T-cell (primary cell): Measurements from ENCODE around the gene PYGM. TPM values are rescaled to one million over a fixed set of nuclear protein-coding genes. Genes with fewer than 3 reads are reported as not detected.

Experiments used
- ATAC-seq, 4 experiments: fragments of 200-7000 bp in 3 of 4; fragments of 150-1000 bp in 1 of 4; cut with Tn5 transposase; replicated peaks in 1 of 4; 1 replicate in 3 of 4; 2 replicates in 1 of 4; pipeline ENCODE4 v1.10.0; 2021; ENCODE audit warnings: moderate library complexity in 3 of 4, mild to moderate bottlenecking in 2 of 4, moderate number of reproducible peaks in 1 of 4
- CTCF ChIA-PET, 2 donors: fragments of 300-600 bp; sonication (Branson Sonifier 250); formaldehyde crosslinking; loops; one replicate each; lab custom pipeline; 2022; ENCODE audit warnings: antibody characterized with exemption in 2 of 2; lab: Charles Lee
- POLR2A ChIA-PET, 2 donors: fragments of 300-600 bp; sonication (Branson Sonifier 250); formaldehyde crosslinking; loops; one replicate each; lab custom pipeline; 2022; ENCODE audit warnings: antibody characterized with exemption in 2 of 2; lab: Charles Lee
- DNase-seq, 35 experiments: peaks; one replicate each; pipeline versions ENCODE4 v3.0.0 to v3.0.0-alpha.2; 2013 to 2023
- H3K27ac ChIP-seq: one replicate; pipeline ENCODE4 v1.5.1; 2013; ENCODE audit warnings: low read length
- H3K27me3 ChIP-seq, 2 experiments: replicated peaks in 1 of 2; 1 replicate in 1 of 2; 2 replicates in 1 of 2; pipeline versions ENCODE4 v1.6.1 to v1.7.0; 2013; ENCODE audit warnings: low read length in 1 of 2, mixed read lengths in 1 of 2; ENCODE audit not compliant: control insufficient read depth in 2 of 2, insufficient read depth in 2 of 2; ENCODE audit errors: extremely low read depth in 1 of 2
- H3K36me3 ChIP-seq, 2 donors: 1 replicate in 1 of 2; 2 replicates in 1 of 2; pipeline versions ENCODE4 v1.6.1 to v1.7.0; 2013; ENCODE audit warnings: low read length in 1 of 2; ENCODE audit not compliant: control insufficient read depth in 2 of 2, insufficient read depth in 1 of 2; ENCODE audit errors: extremely low read depth in 1 of 2
- H3K4me1 ChIP-seq, 2 experiments: 1 replicate in 1 of 2; 2 replicates in 1 of 2; pipeline versions ENCODE4 v1.6.1 to v1.7.0; 2013; ENCODE audit warnings: low read length in 2 of 2, mixed read lengths in 1 of 2; ENCODE audit not compliant: insufficient read depth in 2 of 2, control insufficient read depth in 1 of 2; ENCODE audit errors: extremely low read depth in 1 of 2
- H3K4me3 ChIP-seq, 2 donors: 1 replicate in 1 of 2; 2 replicates in 1 of 2; pipeline versions ENCODE4 v1.5.1 to v1.7.0; 2013; ENCODE audit warnings: mild to moderate bottlenecking in 2 of 2, low read length in 1 of 2, moderate library complexity in 1 of 2; ENCODE audit not compliant: control insufficient read depth in 1 of 2; ENCODE audit errors: extremely low read depth in 1 of 2
- H3K9me3 ChIP-seq: 2 replicates; pipeline ENCODE4 v1.7.0; 2013
- H3K27ac Mint-ChIP-seq, 2 donors: one replicate each; pipeline ENCODE4 v1.8.0; 2020 to 2021; ENCODE audit warnings: mild to moderate bottlenecking in 2 of 2, mixed read lengths in 2 of 2
- H3K27me3 Mint-ChIP-seq, 2 donors: one replicate each; pipeline ENCODE4 v1.8.0; 2021 to 2022; ENCODE audit warnings: mixed read lengths in 2 of 2
- H3K36me3 Mint-ChIP-seq: one replicate; pipeline ENCODE4 v1.8.0; 2021; ENCODE audit warnings: mixed read lengths
- H3K4me1 Mint-ChIP-seq, 3 donors: one replicate each; pipeline ENCODE4 v1.8.0; 2020 to 2022; ENCODE audit warnings: mixed read lengths in 3 of 3, mild to moderate bottlenecking in 1 of 3
- H3K4me3 Mint-ChIP-seq, 3 donors: one replicate each; pipeline ENCODE4 v1.8.0; 2020 to 2022; ENCODE audit warnings: mild to moderate bottlenecking in 3 of 3, mixed read lengths in 3 of 3, moderate library complexity in 3 of 3
- H3K9me3 Mint-ChIP-seq, 3 donors: one replicate each; pipeline ENCODE4 v1.8.0; 2020 to 2022; ENCODE audit warnings: mixed read lengths in 3 of 3
- WGBS: methylation state at CpG from one replicate; pipeline ENCODE4 v1.1.5; 2013; ENCODE audit warnings: missing lambda C conversion rate; ENCODE audit not compliant: insufficient coverage; 5-methylcytosine and 5-hydroxymethylcytosine counted together
- total RNA-seq, 35 experiments: library from RNA in 6 of 35; stranded (reverse) in 6 of 35; fragments of 120-200 nt in 1 of 35; gene quantifications; one replicate each; pipeline versions ENCODE4 v1.2.1 to v1.2.4 and lab custom pipeline; 2013 to 2026

PYGM gene
- total RNA-seq, 5 donors from 2014 or later (not counting 1 experiment from before 2014, with no cell fraction given), result 7.4 to 34.7 (median 8.5) TPM

GRCh38 chr11:64777449-64778222, 17.9 kb upstream of the PYGM start:
- Histone ChIP-seq H3K36me3 (peaks cover 15 to 49% of the 10 kb centered on the region in 2 donors), H3K4me3 (peak overlapping the region; percentile 66 to 93), H3K9me3 (no peaks in the 10 kb centered on the region), H3K27me3 (no peaks in the 10 kb centered on the region), H3K27ac (peak overlapping the region; percentile 69), H3K4me1 (peaks cover 50 to 56% of the 10 kb centered on the region in 2 experiments)
- POLR2A ChIA-PET, result interaction anchor here (0.6 to 2.1 kb wide), 9 partner anchors 10 to 534 kb away, joined by 3 to 11 read pairs (median 4); partner anchors contain the start of gene PYGM (in 1 of the 2)
- H3K27me3 Mint-ChIP-seq, result no peaks in the 10 kb centered on the region
- WGBS, result under 1% methylated on average over 93 of the region's 98 CpGs
- peak overlapping the region; percentile 92 to 93 for H3K27ac Mint-ChIP-seq
- H3K9me3 Mint-ChIP-seq, result no peaks in the 10 kb centered on the region
- DNase-seq (peak; percentile 65 to 92 (median 77)), ATAC-seq (peak; percentile 1 to 19 (median 9))
- peak overlapping the region; percentile 85 to 93 (median 91) for H3K4me3 Mint-ChIP-seq
- peaks cover 46% of the 10 kb centered on the region for H3K36me3 Mint-ChIP-seq
- CTCF ChIA-PET, result interaction anchor here (0.6 to 1.8 kb wide), 2 partner anchors 31 to 33 kb away, joined by 3 to 14 read pairs; partner anchors contain the start of gene RASGRP2 (in 1 of the 2)
- H3K4me1 Mint-ChIP-seq, result peaks cover 72 to 74% (median 73%) of the 10 kb centered on the region in 3 donors

DNA sequence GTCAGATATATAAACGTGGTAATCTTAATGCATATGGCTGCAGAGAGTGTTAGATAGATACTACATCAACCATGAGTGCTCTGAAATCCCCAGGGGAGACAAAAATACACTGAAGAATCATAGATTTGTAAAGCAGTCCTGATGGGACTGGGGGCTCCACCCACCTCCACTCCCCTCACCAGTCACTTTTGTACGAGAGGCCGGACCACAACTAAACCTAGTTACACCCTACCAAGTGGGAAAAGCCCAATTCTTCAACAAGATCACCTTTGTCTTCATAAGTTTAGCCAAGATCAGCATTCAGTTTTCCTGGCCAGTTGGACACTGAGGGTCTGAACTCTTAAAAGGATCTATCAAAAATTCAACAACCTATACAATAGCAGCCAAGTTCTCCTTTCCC, 17.1 kb upstream of the PYGM start:
- no peaks in the 10 kb centered on the region for H3K9me3 Mint-ChIP-seq
- Histone ChIP-seq H3K4me1 (peaks cover 58 to 59% of the 10 kb centered on the region in 2 experiments), H3K27ac (peak overlapping the region; percentile 69), H3K4me3 (peak overlapping the region; percentile 66 to 93), H3K27me3 (no peaks in the 10 kb centered on the region), H3K9me3 (no peaks in the 10 kb centered on the region), H3K36me3 (peaks cover 15 to 57% of the 10 kb centered on the region in 2 donors)
- ChIA-PET POLR2A (interaction anchor here (0.6 to 2.1 kb wide), 7 partner anchors 9 to 29 kb away, joined by 3 to 11 read pairs (median 4); partner anchors contain the start of gene PYGM (in 1 of the 2)), CTCF (interaction anchor here (0.6 to 1.4 kb wide), 4 partner anchors 11 to 1094 kb away, joined by 3 to 6 read pairs (median 4); no protein-coding TSS in a partner anchor)
- WGBS, result 0% methylated on average over 2 of the region's 3 CpGs
- ATAC-seq (no peak), DNase-seq (no peak)
- peaks cover 54% of the 10 kb centered on the region for H3K36me3 Mint-ChIP-seq
- H3K4me1 Mint-ChIP-seq, result peaks cover 77 to 81% (median 77%) of the 10 kb centered on the region in 3 donors
- H3K4me3 Mint-ChIP-seq, result peak overlapping the region; percentile 85 to 93 (median 91)
- peak overlapping the region; percentile 92 to 93 for H3K27ac Mint-ChIP-seq
- no peaks in the 10 kb centered on the region for H3K27me3 Mint-ChIP-seq

- Histone ChIP-seq H3K4me1 (peaks cover 59 to 62% of the 10 kb centered on the region in 2 experiments), H3K36me3 (peaks cover 15 to 60% of the 10 kb centered on the region in 2 donors), H3K9me3 (no peaks in the 10 kb centered on the region), H3K4me3 (peak overlapping the region; percentile 66 to 93), H3K27ac (peak overlapping the region; percentile 69), H3K27me3 (no peaks in the 10 kb centered on the region)
- ATAC-seq (no peak), DNase-seq (no peak)
- WGBS, result 80% methylated on average over 1 of the region's 6 CpGs
- H3K9me3 Mint-ChIP-seq, result no peaks in the 10 kb centered on the region
- peak overlapping the region; percentile 92 to 93 for H3K27ac Mint-ChIP-seq
- H3K4me3 Mint-ChIP-seq, result peak overlapping the region; percentile 85 to 93 (median 91)
- peaks cover 81 to 85% (median 82%) of the 10 kb centered on the region in 3 donors for H3K4me1 Mint-ChIP-seq
- H3K36me3 Mint-ChIP-seq, result peaks cover 58% of the 10 kb centered on the region
- POLR2A ChIA-PET, result interaction anchor here (0.8 to 2.1 kb wide), 4 partner anchors 8 to 15 kb away, joined by 4 to 11 read pairs (median 6); no protein-coding TSS in a partner anchor
- no peaks in the 10 kb centered on the region for H3K27me3 Mint-ChIP-seq
- CTCF ChIA-PET, result interaction anchor here (0.7 to 1.4 kb wide), 4 partner anchors 10 to 1095 kb away, joined by 3 to 6 read pairs (median 4); no protein-coding TSS in a partner anchor
These were observed 16.7 kb upstream of the PYGM start for GRCh38 chr11:64776425-64776824.

GRCh38 chr11:64774144-64774543, 14.4 kb upstream of the PYGM start:
- peak overlapping the region in 1 of 2 donors; percentile 71 for H3K27ac Mint-ChIP-seq
- ATAC-seq, result no peak
- 94% methylated on average over 2 of the region's 5 CpGs for WGBS
- CTCF ChIA-PET, result interaction anchor here in 1 of 2 donors (1.1 to 1.5 kb wide), 3 partner anchors 12 to 30 kb away, joined by 3 to 5 read pairs (median 3); partner anchors contain the start of gene RASGRP2
- H3K27ac ChIP-seq, result no peak overlapping the region
- H3K9me3 ChIP-seq, result no peaks in the 10 kb centered on the region
- H3K36me3 Mint-ChIP-seq, result peaks cover 79% of the 10 kb centered on the region
- H3K4me3 Mint-ChIP-seq, result peak overlapping the region; percentile 31 to 93 (median 91)
- peaks cover 82 to 84% (median 83%) of the 10 kb centered on the region in 3 donors for H3K4me1 Mint-ChIP-seq
- POLR2A ChIA-PET, result interaction anchor here in 1 of 2 donors (0.7 to 2.2 kb wide), 2 partner anchors 11 to 36 kb away, joined by 7 to 15 read pairs; no protein-coding TSS in a partner anchor
- H3K36me3 ChIP-seq, result peaks cover 15 to 83% of the 10 kb centered on the region in 2 donors
- H3K27me3 ChIP-seq, result no peaks in the 10 kb centered on the region
- no peak for DNase-seq
- H3K9me3 Mint-ChIP-seq, result no peaks in the 10 kb centered on the region
- H3K4me1 ChIP-seq, result peaks cover 50 to 66% of the 10 kb centered on the region in 2 experiments
- no peaks in the 10 kb centered on the region for H3K27me3 Mint-ChIP-seq
- no peak overlapping the region for H3K4me3 ChIP-seq

- H3K4me3 Mint-ChIP-seq, result peak overlapping the region; percentile 39 to 93 (median 41)
- no peaks in the 10 kb centered on the region for H3K27me3 Mint-ChIP-seq
- Histone ChIP-seq H3K27me3 (no peaks in the 10 kb centered on the region), H3K27ac (peak overlapping the region; percentile 37), H3K9me3 (no peaks in the 10 kb centered on the region), H3K4me1 (peaks cover 63 to 80% of the 10 kb centered on the region in 2 experiments), H3K36me3 (peaks cover 15 to 99% of the 10 kb centered on the region in 2 donors), H3K4me3 (no peak overlapping the region)
- ChIA-PET POLR2A (interaction anchor here (0.7 to 2.2 kb wide), 5 partner anchors 9 to 339 kb away, joined by 3 to 15 read pairs (median 3); no protein-coding TSS in a partner anchor), CTCF (interaction anchor here (0.7 to 2.3 kb wide), 6 partner anchors 9 to 1348 kb away, joined by 3 to 9 read pairs (median 4); partner anchors contain the start of gene RASGRP2 (in 1 of the 2))
- no peaks in the 10 kb centered on the region for H3K9me3 Mint-ChIP-seq
- DNase-seq (no peak), ATAC-seq (no peak)
- peaks cover 94 to 97% (median 97%) of the 10 kb centered on the region in 3 donors for H3K4me1 Mint-ChIP-seq
- peaks cover 95% of the 10 kb centered on the region for H3K36me3 Mint-ChIP-seq
- peak overlapping the region; percentile 66 to 84 for H3K27ac Mint-ChIP-seq
- no CpG with 5 or more reads among the region's 3 CpGs for WGBS
These were observed 12.7 kb upstream of the PYGM start for GRCh38 chr11:64772303-64773018.
